NCI-H2107 (cell line): Measurements from ENCODE around the gene INSC.

ENCODE experiments used
- DNase-seq: peaks from one replicate; lab custom pipeline; 2025; lab: John Stamatoyannopoulos, UW

The INSC gene

DNA sequence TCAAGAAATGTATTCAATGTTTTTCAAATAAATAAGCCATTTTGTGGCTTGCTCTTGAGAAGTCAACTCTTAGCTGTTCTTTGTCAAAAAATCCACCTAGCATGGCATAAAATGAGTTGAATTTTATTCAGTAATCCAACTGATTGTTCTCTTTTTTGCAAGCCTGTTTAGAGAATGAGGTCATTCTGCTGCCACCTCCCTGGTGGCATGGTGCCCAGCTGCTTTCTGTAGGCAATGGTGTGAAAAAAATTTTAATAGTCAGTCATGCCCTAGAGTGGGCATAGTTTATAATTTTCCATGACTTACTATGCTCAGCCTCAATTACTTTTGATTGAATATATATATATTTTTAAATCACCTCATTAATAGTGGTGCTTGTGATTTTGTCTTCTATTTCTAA is 177.2 kb downstream of the INSC start:
- DNase-seq = no peak

DNA sequence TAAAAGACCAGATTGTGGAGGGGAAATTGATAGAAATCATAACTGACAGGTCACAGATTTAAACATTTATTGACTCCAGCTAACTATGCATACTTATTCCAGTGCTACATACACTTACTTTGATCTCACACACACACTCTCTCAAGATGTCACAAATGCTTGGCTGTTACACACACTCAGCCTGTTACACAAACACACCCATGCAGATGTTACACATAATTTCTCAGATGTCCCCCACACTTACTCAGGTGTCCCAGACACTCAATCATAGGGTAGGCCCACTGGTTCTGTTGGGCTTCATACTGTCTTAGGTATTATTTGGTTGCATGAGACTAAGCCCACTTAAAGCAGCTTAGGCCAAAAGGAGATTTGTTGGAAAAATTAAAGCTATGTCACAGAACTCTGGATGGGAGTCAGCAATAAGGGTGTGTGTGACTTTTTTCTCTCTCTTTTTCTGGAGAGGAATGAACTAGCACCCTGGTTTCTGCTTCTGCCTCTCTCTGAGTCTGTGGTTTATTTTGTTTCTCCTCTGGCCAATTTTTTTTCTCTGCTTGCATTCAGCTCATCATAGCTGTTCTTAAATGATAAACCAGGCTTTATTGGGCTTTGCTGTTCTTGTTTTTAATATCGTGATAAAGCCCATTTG is 179.4 kb downstream of the INSC start:
- no peak for DNase-seq

DNA sequence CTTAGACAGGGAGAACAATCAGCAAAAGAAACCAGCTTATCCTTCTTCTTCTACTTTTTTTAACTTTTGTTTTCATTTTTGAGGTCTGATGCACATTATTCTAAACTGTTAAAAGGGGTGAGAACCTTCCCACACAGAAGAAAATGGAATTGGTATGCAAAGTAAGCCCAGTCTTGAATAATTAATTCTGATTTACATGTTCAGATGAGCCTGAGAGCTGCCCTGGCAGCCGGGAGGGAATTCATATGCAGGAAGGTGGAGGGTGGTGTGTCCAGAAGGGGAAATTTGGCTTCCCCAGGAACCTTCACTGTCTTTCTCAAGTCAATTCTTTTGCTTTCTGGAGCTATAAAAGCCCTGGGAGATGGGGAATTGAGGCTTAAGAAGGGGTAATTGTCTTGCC is 181.0 kb downstream of the INSC start:
- DNase-seq = no peak
